Measurements from ENCODE around the gene UBE2I.

- TF ChIP-seq CTCF (IDR thresholded peaks at IDR 0.05) (no peak), REST (IDR thresholded peaks at IDR 0.05; ENCODE audit: insufficient read depth in 1 of 2, low read depth in 2 of 2, low read length in 1 of 2) (no peak)
These were observed 61.9 kb downstream of the UBE2I start for GRCh38 chr16:1371054-1371978.
